Heart right ventricle (tissue), 16 donors: ENCODE measurements around the gene AQP6. TPM values are rescaled to one million over a fixed set of nuclear protein-coding genes. Genes with fewer than 3 reads are reported as not detected.

ENCODE experiments used
- ATAC-seq, 8 donors: fragments of 200-7000 bp; cut with Tn5 transposase; one replicate each; pipeline ENCODE4 v1.9.1; 2020; ENCODE audit warnings: mild to moderate bottlenecking in 8 of 8, moderate library complexity in 8 of 8, moderate number of reproducible peaks in 1 of 8
- DNase-seq, 2 donors: peaks; one replicate each; pipeline ENCODE4 v3.0.0-alpha.2; 2020
- H3K27ac ChIP-seq, 10 donors: fragments of 200-600 bp; sonication (generic) in 2 of 10; one replicate each; pipeline versions ENCODE4 v1.5.0 to v1.8.0; 2020 to 2022; ENCODE audit warnings: mild to moderate bottlenecking in 3 of 10
- H3K27me3 ChIP-seq, 7 donors: fragments of 200-600 bp; one replicate each; pipeline ENCODE4 v1.8.0; 2021 to 2022; ENCODE audit warnings: mild to moderate bottlenecking in 2 of 7
- H3K36me3 ChIP-seq, 9 donors: fragments of 200-600 bp; sonication (generic) in 1 of 9; one replicate each; pipeline versions ENCODE4 v1.5.0 to v1.8.0; 2020 to 2022; ENCODE audit warnings: mild to moderate bottlenecking in 2 of 9
- H3K4me1 ChIP-seq, 9 donors: fragments of 200-600 bp; sonication (generic) in 1 of 9; one replicate each; pipeline versions ENCODE4 v1.5.0 to v1.8.0; 2020 to 2022; ENCODE audit warnings: mild to moderate bottlenecking in 4 of 9
- H3K4me3 ChIP-seq, 10 donors: fragments of 200-600 bp; sonication (generic) in 2 of 10; one replicate each; pipeline versions ENCODE4 v1.5.0 to v1.8.0; 2020 to 2022; ENCODE audit warnings: mild to moderate bottlenecking in 7 of 10, moderate library complexity in 2 of 10
- H3K9me3 ChIP-seq, 11 donors: fragments of 200-600 bp in 10 of 11; sonication (generic) in 2 of 11; one replicate each; pipeline versions ENCODE4 v1.5.0 to v1.8.0; 2013 to 2022; ENCODE audit warnings: mild to moderate bottlenecking in 2 of 11, control low read depth in 1 of 11, moderate library complexity in 1 of 11
- WGBS, 2 donors: extraction: QIAGEN DNeasy Blood & Tissue Kit; methylation state at CpG; one replicate each; pipeline ENCODE4 v1.1.7; 2013; ENCODE audit warnings: inconsistent platforms in 1 of 2; 5-methylcytosine and 5-hydroxymethylcytosine counted together
- intact Hi-C, 10 donors: fragments of 100-400 bp; cut with DNase I; formaldehyde crosslinking; loops; one replicate each; pipeline versions ENCODE4 v1.11.1 to v1.14.2; 2022
- polyA plus RNA-seq, 2 donors: library from polyadenylated mRNA; stranded (reverse); fragments of 200-250 nt; gene quantifications; one replicate each; pipeline ENCODE4 v1.2.3, GENCODE V29; 2013
- total RNA-seq, 10 donors: library from RNA; stranded (reverse); fragmentation: NEBNext Ultra II Directional in 3 of 10; extraction: Animal tissue kit (Norgen Biotek cat#: 25700) in 3 of 10; gene quantifications; one replicate each; pipeline versions ENCODE4 v1.2.1 to v1.2.4, GENCODE V29; 2021 to 2023
- TF ChIP-seq, protein P1 (sequence below), 9 donors: fragments of 200-600 bp; sonication (generic) in 2 of 9; IDR thresholded peaks; one replicate each; pipeline versions ENCODE4 v1.5.0 to v1.8.0; 2021 to 2022; ENCODE audit warnings: antibody characterized with exemption in 9 of 9, mild to moderate bottlenecking in 5 of 9, moderate library complexity in 1 of 9
- donor health status: Arrhythmogenic right ventricular cardiomyopathy.
- donor health status: ischemic (EF 13 %, LVEDD 7.1; RV severe dilation, severe dysfunction).
- donor health status: healthy with polysubstance abuse.
- donor health status: DM: no; HTN: yes; CAD: no.
- donor health status: DM: no; HTN: no; CAD: no.
- donor health status: ischemic (EF 25% LVEDD 6.9; RV normal size, moderate dysfunction).
- donor health status: ischemic (EF 25% LVEDD 5.7; RV mildly dilated, moderate dysfunction).
- donor health status: healthy.
- donor health status: DM: yes; HTN: yes; CAD: no.
- donor health status: Ischemic cardiomyopathy.
- donor health status: ischemic (EF 35%, LVEDD 5.7; RV mildly dilated, moderate dysfunction).
- donor health status: nonischemic (EF 11% LVEDD 7.7; RV severe dilation, severe dysfunction).
- donor health status: DM: yes; HTN: yes; CAD: no.
- donor health status: PGD.
- donor health status: ischemic (EF 29% LVEDD 5.4; RV normal size, mild dysfunction).
- donor health status: nonischemic (EF 23%, LVEDD 6.1; RV moderate dilation, normal function).

AQP6 gene
- total and polyA plus RNA-seq, 12 donors, result 0.06 to 0.15 TPM; not detected in 10

DNA sequence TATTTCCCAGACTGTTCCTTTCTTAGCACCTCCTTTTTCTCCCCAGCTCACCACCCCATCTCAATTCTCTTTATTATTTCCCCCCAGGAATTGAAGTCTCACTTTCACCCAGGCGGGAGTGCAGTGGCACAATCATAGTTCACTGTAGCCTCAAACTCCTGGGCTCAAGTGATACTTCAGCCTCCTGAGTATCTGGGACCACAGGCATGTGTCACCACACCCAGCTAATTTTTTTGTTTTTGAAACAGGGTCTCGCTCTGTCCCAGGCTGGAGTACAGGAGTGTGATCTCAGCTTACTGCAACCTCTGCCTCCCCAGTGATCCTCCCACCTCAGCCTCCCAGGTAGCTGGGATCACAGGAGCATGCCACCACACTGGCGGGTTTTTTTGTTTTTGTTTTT is 41.6 kb downstream of the AQP6 start:
- ATAC-seq, result no peak
- peaks cover 0 to 32% (median 0%) of the 10 kb centered on the region in 9 donors for H3K36me3 ChIP-seq
- TF ChIP-seq, protein P1, sequence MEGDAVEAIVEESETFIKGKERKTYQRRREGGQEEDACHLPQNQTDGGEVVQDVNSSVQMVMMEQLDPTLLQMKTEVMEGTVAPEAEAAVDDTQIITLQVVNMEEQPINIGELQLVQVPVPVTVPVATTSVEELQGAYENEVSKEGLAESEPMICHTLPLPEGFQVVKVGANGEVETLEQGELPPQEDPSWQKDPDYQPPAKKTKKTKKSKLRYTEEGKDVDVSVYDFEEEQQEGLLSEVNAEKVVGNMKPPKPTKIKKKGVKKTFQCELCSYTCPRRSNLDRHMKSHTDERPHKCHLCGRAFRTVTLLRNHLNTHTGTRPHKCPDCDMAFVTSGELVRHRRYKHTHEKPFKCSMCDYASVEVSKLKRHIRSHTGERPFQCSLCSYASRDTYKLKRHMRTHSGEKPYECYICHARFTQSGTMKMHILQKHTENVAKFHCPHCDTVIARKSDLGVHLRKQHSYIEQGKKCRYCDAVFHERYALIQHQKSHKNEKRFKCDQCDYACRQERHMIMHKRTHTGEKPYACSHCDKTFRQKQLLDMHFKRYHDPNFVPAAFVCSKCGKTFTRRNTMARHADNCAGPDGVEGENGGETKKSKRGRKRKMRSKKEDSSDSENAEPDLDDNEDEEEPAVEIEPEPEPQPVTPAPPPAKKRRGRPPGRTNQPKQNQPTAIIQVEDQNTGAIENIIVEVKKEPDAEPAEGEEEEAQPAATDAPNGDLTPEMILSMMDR (IDR thresholded peaks at IDR 0.05), result no peak
- H3K27me3 ChIP-seq, result no peaks in the 10 kb centered on the region
- H3K27ac ChIP-seq, result no peak overlapping the region
- no peak for DNase-seq
- WGBS, 2 donors, result 96 to 99% methylated on average over 3 of the region's 3 CpGs
- peaks cover 0 to 32% (median 8%) of the 10 kb centered on the region in 9 donors for H3K4me1 ChIP-seq
- H3K4me3 ChIP-seq, result no peak overlapping the region
- no peaks in the 10 kb centered on the region for H3K9me3 ChIP-seq
- intact Hi-C loops, result no loop called here

DNA sequence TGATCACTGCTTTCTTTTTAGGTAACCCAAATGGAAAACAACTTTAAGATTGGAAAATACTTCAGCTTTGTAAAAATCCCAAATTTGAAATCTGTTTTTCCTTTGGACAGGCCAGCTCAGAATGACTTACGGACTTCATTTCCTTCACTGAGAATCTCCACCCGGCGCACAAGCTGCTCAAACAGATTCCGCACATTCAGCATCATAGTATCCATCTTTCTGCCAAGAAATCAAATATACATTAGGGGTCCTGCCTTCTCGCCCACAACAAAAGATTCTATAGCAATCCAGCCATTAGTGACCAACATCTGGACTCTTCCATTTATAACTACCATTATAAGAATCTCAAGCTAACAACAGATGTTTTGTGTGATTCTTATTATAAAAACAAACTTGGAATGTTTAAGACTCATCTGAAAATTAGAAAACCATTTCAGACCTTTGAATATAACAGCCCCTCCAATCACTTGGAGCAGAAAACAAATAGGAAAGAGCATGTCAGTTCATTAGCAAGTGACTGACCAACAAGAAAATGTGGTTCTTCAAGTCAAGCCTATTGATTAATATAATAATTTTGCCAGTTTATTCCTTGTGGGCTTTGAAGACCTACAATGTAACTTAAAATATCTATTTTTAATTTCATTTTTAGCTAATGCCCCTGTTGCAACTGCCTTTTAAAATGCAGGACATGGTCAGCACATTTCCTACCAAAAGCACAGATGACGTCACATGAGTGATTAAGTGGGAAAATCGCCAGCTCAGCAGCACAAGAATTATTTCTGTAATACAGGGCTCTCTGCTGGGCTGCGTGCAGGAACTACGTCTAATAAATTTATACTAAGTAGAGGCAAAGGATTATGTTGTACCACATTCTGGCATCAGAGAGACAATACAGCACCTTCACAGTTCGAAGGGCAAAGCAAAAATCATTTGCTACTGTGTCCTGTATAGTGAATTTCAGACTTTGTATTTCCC is 44.0 kb downstream of the AQP6 start:
- peak in 1 of 2 donors; percentile 72 for DNase-seq
- H3K9me3 ChIP-seq, result no peaks in the 10 kb centered on the region
- peak overlapping the region in 5 of 10 donors; percentile 17 to 86 (median 32) for H3K27ac ChIP-seq
- peaks cover 0 to 27% (median 0%) of the 10 kb centered on the region in 9 donors for H3K36me3 ChIP-seq
- H3K4me1 ChIP-seq, result peaks cover 0 to 32% (median 8%) of the 10 kb centered on the region in 9 donors
- H3K27me3 ChIP-seq, result no peaks in the 10 kb centered on the region
- TF ChIP-seq, protein P1 (IDR thresholded peaks at IDR 0.05), result no peak
- peak in 7 of 8 donors; percentile 61 to 95 (median 84) for ATAC-seq
- H3K4me3 ChIP-seq, result peak overlapping the region in 1 of 10 donors; percentile 1
- WGBS, 2 donors, result 55 to 57% methylated on average over 10 of the region's 10 CpGs
- intact Hi-C loops, result no loop called here

DNA sequence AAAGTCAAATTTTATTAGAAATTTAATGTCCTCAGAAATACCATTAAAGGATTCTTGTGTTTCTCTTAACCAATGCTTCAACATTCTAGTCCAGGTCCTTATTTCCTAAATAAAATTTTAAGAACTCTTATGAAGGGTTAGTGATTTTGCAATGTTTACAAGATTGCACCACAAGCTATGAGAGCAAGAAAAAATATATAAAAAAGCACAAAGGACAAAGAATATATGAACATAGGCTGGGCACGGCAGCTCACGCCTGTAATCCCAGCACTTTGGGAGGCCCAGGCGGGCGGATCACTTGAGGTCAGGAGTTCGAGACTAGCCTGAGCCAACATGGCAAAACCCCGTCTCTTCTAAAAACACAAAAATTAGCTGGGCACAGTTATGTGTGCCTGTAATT is 44.9 kb downstream of the AQP6 start:
- Histone ChIP-seq H3K4me3 (no peak overlapping the region), H3K4me1 (peaks cover 0 to 32% (median 8%) of the 10 kb centered on the region in 9 donors), H3K27ac (peak overlapping the region in 5 of 10 donors; percentile 17 to 86 (median 32)), H3K27me3 (no peaks in the 10 kb centered on the region), H3K36me3 (peaks cover 0 to 27% (median 0%) of the 10 kb centered on the region in 9 donors), H3K9me3 (no peaks in the 10 kb centered on the region)
- ATAC-seq (no peak), DNase-seq (no peak)
- intact Hi-C loops, result no loop called here
- WGBS, 2 donors, result 89 to 91% methylated on average over 6 of the region's 6 CpGs
- TF ChIP-seq, protein P1 (IDR thresholded peaks at IDR 0.05), result no peak

DNA sequence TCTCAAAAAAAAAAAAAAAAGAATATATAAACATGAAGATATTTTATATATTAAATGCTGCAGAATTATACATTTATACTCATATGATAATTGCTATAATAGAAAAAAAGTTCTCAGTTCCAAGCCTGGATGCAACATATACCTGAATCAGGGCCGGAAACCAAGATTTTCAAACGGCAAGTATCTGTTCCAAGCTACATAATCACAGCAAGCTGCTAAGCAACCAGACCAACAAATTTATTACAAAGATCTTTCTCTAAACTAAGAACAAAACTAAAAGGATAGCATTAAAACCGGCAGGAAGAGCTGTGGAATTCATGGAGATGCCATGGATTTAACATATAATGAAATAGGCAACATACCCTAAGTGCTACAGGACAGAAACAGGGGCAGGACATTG is 45.4 kb downstream of the AQP6 start:
- Histone ChIP-seq H3K27ac (peak overlapping the region in 1 of 10 donors; percentile 86), H3K9me3 (no peaks in the 10 kb centered on the region), H3K27me3 (no peaks in the 10 kb centered on the region), H3K4me3 (no peak overlapping the region), H3K4me1 (peaks cover 0 to 32% (median 8%) of the 10 kb centered on the region in 9 donors), H3K36me3 (peaks cover 0 to 27% (median 0%) of the 10 kb centered on the region in 9 donors)
- intact Hi-C loops, result no loop called here
- TF ChIP-seq, protein P1 (IDR thresholded peaks at IDR 0.05), result no peak
- ATAC-seq (no peak), DNase-seq (no peak)
- 63 to 65% methylated on average over 3 of the region's 3 CpGs for WGBS, 2 donors
